ENCODE data around the gene GLIS1.

Gene GLIS1

GRCh38 chr1:53576381-53576801, 162.6 kb downstream of the GLIS1 start:
- H2BK5ac ChIP-seq (ENCODE audit: low read depth, low read length, poor library complexity, severe bottlenecking) = no peak overlapping the region
- no peak overlapping the region for H4K8ac ChIP-seq (ENCODE audit: low read length)
- H4K91ac ChIP-seq (ENCODE audit: low read length) = no peak overlapping the region
- 70% methylated on average over 6 of the region's 6 CpGs for WGBS
- H3K4me3 ChIP-seq (ENCODE audit: insufficient read depth in 1 of 2, low read depth in 1 of 2, low read length in 2 of 2) = no peak overlapping the region
- no peak overlapping the region for H3K27ac ChIP-seq (ENCODE audit: low read length, poor library complexity, severe bottlenecking)
- no peak overlapping the region for H3K14ac ChIP-seq (ENCODE audit: low read length in 2 of 2)
- H2AFZ ChIP-seq (ENCODE audit: low read depth, low read length) = no peak overlapping the region
- H2BK120ac ChIP-seq (ENCODE audit: low read depth, low read length) = no peak overlapping the region
- H3K79me1 ChIP-seq (replicated peaks; ENCODE audit: low read length, poor library complexity, severe bottlenecking) = peaks cover 27% of the 10 kb centered on the region
- no peaks in the 10 kb centered on the region for H3K9me3 ChIP-seq (ENCODE audit: control insufficient read depth, low read length)
- no peak for DNase-seq
- H3K18ac ChIP-seq (ENCODE audit: low read depth in 1 of 2, low read length in 2 of 2) = no peak overlapping the region
- H3K36me3 ChIP-seq (ENCODE audit: control insufficient read depth in 1 of 2, insufficient read depth in 2 of 2, low read depth in 1 of 2, low read length in 2 of 2) = peaks cover 0 to 14% of the 10 kb centered on the region in 2 experiments
- no peak overlapping the region for H3K23ac ChIP-seq (ENCODE audit: low read length in 2 of 2)
- H3K9ac ChIP-seq (ENCODE audit: low read length) = no peak overlapping the region
- peaks cover 49% of the 10 kb centered on the region for H3K4me1 ChIP-seq (ENCODE audit: control insufficient read depth, insufficient read depth, low read depth, low read length)
- no peak overlapping the region for H3K4ac ChIP-seq (ENCODE audit: low read depth in 1 of 2, low read length in 2 of 2)
- H2BK15ac ChIP-seq (ENCODE audit: low read depth, poor library complexity, severe bottlenecking) = no peak overlapping the region
- no peak overlapping the region for H3K4me2 ChIP-seq (ENCODE audit: low read length, poor library complexity, severe bottlenecking)
- no peak overlapping the region for H2BK12ac ChIP-seq (ENCODE audit: low read length in 2 of 2)
- H2AK5ac ChIP-seq (ENCODE audit: low read length, severe bottlenecking) = no peak overlapping the region
- peaks cover 0 to 43% of the 10 kb centered on the region in 2 experiments for H3K27me3 ChIP-seq (ENCODE audit: control insufficient read depth in 1 of 2, insufficient read depth in 1 of 2, low read length in 2 of 2)

- Histone ChIP-seq H3K79me1 (replicated peaks; ENCODE audit: low read length, poor library complexity, severe bottlenecking) (peaks cover 25% of the 10 kb centered on the region), H3K4me2 (ENCODE audit: low read length, poor library complexity, severe bottlenecking) (no peak overlapping the region), H3K18ac (ENCODE audit: low read depth in 1 of 2, low read length in 2 of 2) (no peak overlapping the region), H2BK15ac (ENCODE audit: low read depth, poor library complexity, severe bottlenecking) (no peak overlapping the region), H3K27ac (ENCODE audit: low read length, poor library complexity, severe bottlenecking) (no peak overlapping the region), H3K36me3 (ENCODE audit: control insufficient read depth in 1 of 2, insufficient read depth in 2 of 2, low read depth in 1 of 2, low read length in 2 of 2) (peaks cover 0 to 14% of the 10 kb centered on the region in 2 experiments), H3K4me3 (ENCODE audit: insufficient read depth in 1 of 2, low read depth in 1 of 2, low read length in 2 of 2) (no peak overlapping the region), H3K9ac (ENCODE audit: low read length) (no peak overlapping the region), H3K27me3 (ENCODE audit: control insufficient read depth in 1 of 2, insufficient read depth in 1 of 2, low read length in 2 of 2) (peaks cover 0 to 38% of the 10 kb centered on the region in 2 experiments), H3K23ac (ENCODE audit: low read length in 2 of 2) (no peak overlapping the region), H3K9me3 (ENCODE audit: control insufficient read depth, low read length) (no peaks in the 10 kb centered on the region), H3K14ac (ENCODE audit: low read length in 2 of 2) (no peak overlapping the region), H3K4me1 (ENCODE audit: control insufficient read depth, insufficient read depth, low read depth, low read length) (peaks cover 47% of the 10 kb centered on the region), H4K91ac (ENCODE audit: low read length) (no peak overlapping the region), H2BK120ac (ENCODE audit: low read depth, low read length) (no peak overlapping the region), H3K4ac (ENCODE audit: low read depth in 1 of 2, low read length in 2 of 2) (no peak overlapping the region), H2BK5ac (ENCODE audit: low read depth, low read length, poor library complexity, severe bottlenecking) (no peak overlapping the region), H4K8ac (ENCODE audit: low read length) (no peak overlapping the region), H2AFZ (ENCODE audit: low read depth, low read length) (no peak overlapping the region), H2BK12ac (ENCODE audit: low read length in 2 of 2) (no peak overlapping the region), H2AK5ac (ENCODE audit: low read length, severe bottlenecking) (no peak overlapping the region)
- 73% methylated on average over 5 of the region's 5 CpGs for WGBS
- DNase-seq = no peak
Observed at GRCh38 chr1:53575955-53576320, 163.0 kb downstream of the GLIS1 start.

GRCh38 chr1:53575141-53575954, 163.6 kb downstream of the GLIS1 start:
- H3K18ac ChIP-seq (ENCODE audit: low read depth in 1 of 2, low read length in 2 of 2) = peak overlapping the region in 1 of 2 experiments; percentile 14
- no peak overlapping the region for H2AFZ ChIP-seq (ENCODE audit: low read depth, low read length)
- H2BK120ac ChIP-seq (ENCODE audit: low read depth, low read length) = no peak overlapping the region
- H3K23ac ChIP-seq (ENCODE audit: low read length in 2 of 2) = no peak overlapping the region
- no peak overlapping the region for H2BK12ac ChIP-seq (ENCODE audit: low read length in 2 of 2)
- DNase-seq = no peak
- no peak overlapping the region for H3K14ac ChIP-seq (ENCODE audit: low read length in 2 of 2)
- H2BK15ac ChIP-seq (ENCODE audit: low read depth, poor library complexity, severe bottlenecking) = no peak overlapping the region
- H3K27ac ChIP-seq (ENCODE audit: low read length, poor library complexity, severe bottlenecking) = no peak overlapping the region
- no peak overlapping the region for H4K8ac ChIP-seq (ENCODE audit: low read length)
- no peak overlapping the region for H3K4me3 ChIP-seq (ENCODE audit: insufficient read depth in 1 of 2, low read depth in 1 of 2, low read length in 2 of 2)
- no peak overlapping the region for H2BK5ac ChIP-seq (ENCODE audit: low read depth, low read length, poor library complexity, severe bottlenecking)
- peaks cover 47% of the 10 kb centered on the region for H3K4me1 ChIP-seq (ENCODE audit: control insufficient read depth, insufficient read depth, low read depth, low read length)
- no peak overlapping the region for H3K4ac ChIP-seq (ENCODE audit: low read depth in 1 of 2, low read length in 2 of 2)
- H3K27me3 ChIP-seq (ENCODE audit: control insufficient read depth in 1 of 2, insufficient read depth in 1 of 2, low read length in 2 of 2) = peaks cover 0 to 32% of the 10 kb centered on the region in 2 experiments
- H2AK5ac ChIP-seq (ENCODE audit: low read length, severe bottlenecking) = no peak overlapping the region
- H3K9ac ChIP-seq (ENCODE audit: low read length) = no peak overlapping the region
- H3K9me3 ChIP-seq (ENCODE audit: control insufficient read depth, low read length) = no peaks in the 10 kb centered on the region
- no peak overlapping the region for H4K91ac ChIP-seq (ENCODE audit: low read length)
- 88% methylated on average over 14 of the region's 14 CpGs for WGBS
- peaks cover 24% of the 10 kb centered on the region for H3K79me1 ChIP-seq (replicated peaks; ENCODE audit: low read length, poor library complexity, severe bottlenecking)
- no peak overlapping the region for H3K4me2 ChIP-seq (ENCODE audit: low read length, poor library complexity, severe bottlenecking)
- peaks cover 0 to 14% of the 10 kb centered on the region in 2 experiments for H3K36me3 ChIP-seq (ENCODE audit: control insufficient read depth in 1 of 2, insufficient read depth in 2 of 2, low read depth in 1 of 2, low read length in 2 of 2)

GRCh38 chr1:53574621-53575020, 164.3 kb downstream of the GLIS1 start:
- no peak overlapping the region for H3K4me2 ChIP-seq (ENCODE audit: low read length, poor library complexity, severe bottlenecking)
- DNase-seq = no peak

More at GRCh38 chr1:53574621-53575020, 164.3 kb downstream of the GLIS1 start:
- Histone ChIP-seq H3K14ac (ENCODE audit: low read length in 2 of 2) (no peak overlapping the region), H3K4ac (ENCODE audit: low read depth in 1 of 2, low read length in 2 of 2) (no peak overlapping the region), H3K4me3 (ENCODE audit: insufficient read depth in 1 of 2, low read depth in 1 of 2, low read length in 2 of 2) (no peak overlapping the region), H2AK5ac (ENCODE audit: low read length, severe bottlenecking) (no peak overlapping the region), H4K8ac (ENCODE audit: low read length) (no peak overlapping the region), H2BK12ac (ENCODE audit: low read length in 2 of 2) (no peak overlapping the region), H4K91ac (ENCODE audit: low read length) (no peak overlapping the region), H3K4me1 (ENCODE audit: control insufficient read depth, insufficient read depth, low read depth, low read length) (peaks cover 47% of the 10 kb centered on the region), H3K27me3 (ENCODE audit: control insufficient read depth in 1 of 2, insufficient read depth in 1 of 2, low read length in 2 of 2) (peaks cover 0 to 31% of the 10 kb centered on the region in 2 experiments), H3K18ac (ENCODE audit: low read depth in 1 of 2, low read length in 2 of 2) (no peak overlapping the region), H2BK5ac (ENCODE audit: low read depth, low read length, poor library complexity, severe bottlenecking) (no peak overlapping the region), H3K9me3 (ENCODE audit: control insufficient read depth, low read length) (no peaks in the 10 kb centered on the region), H3K23ac (ENCODE audit: low read length in 2 of 2) (no peak overlapping the region), H2AFZ (ENCODE audit: low read depth, low read length) (no peak overlapping the region), H2BK120ac (ENCODE audit: low read depth, low read length) (no peak overlapping the region), H3K9ac (ENCODE audit: low read length) (no peak overlapping the region), H3K36me3 (ENCODE audit: control insufficient read depth in 1 of 2, insufficient read depth in 2 of 2, low read depth in 1 of 2, low read length in 2 of 2) (peaks cover 0 to 14% of the 10 kb centered on the region in 2 experiments), H3K27ac (ENCODE audit: low read length, poor library complexity, severe bottlenecking) (no peak overlapping the region), H3K79me1 (replicated peaks; ENCODE audit: low read length, poor library complexity, severe bottlenecking) (peaks cover 21% of the 10 kb centered on the region), H2BK15ac (ENCODE audit: low read depth, poor library complexity, severe bottlenecking) (no peak overlapping the region)
- WGBS = 77% methylated on average over 3 of the region's 4 CpGs
